Germinal center (tissue), 1 donor: ENCODE results near the gene TRIM59.

ENCODE experiments used
- DNase-seq: peaks from one replicate; pipeline ENCODE4 v3.0.0; 2012; ENCODE audit warnings: mixed read lengths, low spot score

Gene TRIM59

DNA sequence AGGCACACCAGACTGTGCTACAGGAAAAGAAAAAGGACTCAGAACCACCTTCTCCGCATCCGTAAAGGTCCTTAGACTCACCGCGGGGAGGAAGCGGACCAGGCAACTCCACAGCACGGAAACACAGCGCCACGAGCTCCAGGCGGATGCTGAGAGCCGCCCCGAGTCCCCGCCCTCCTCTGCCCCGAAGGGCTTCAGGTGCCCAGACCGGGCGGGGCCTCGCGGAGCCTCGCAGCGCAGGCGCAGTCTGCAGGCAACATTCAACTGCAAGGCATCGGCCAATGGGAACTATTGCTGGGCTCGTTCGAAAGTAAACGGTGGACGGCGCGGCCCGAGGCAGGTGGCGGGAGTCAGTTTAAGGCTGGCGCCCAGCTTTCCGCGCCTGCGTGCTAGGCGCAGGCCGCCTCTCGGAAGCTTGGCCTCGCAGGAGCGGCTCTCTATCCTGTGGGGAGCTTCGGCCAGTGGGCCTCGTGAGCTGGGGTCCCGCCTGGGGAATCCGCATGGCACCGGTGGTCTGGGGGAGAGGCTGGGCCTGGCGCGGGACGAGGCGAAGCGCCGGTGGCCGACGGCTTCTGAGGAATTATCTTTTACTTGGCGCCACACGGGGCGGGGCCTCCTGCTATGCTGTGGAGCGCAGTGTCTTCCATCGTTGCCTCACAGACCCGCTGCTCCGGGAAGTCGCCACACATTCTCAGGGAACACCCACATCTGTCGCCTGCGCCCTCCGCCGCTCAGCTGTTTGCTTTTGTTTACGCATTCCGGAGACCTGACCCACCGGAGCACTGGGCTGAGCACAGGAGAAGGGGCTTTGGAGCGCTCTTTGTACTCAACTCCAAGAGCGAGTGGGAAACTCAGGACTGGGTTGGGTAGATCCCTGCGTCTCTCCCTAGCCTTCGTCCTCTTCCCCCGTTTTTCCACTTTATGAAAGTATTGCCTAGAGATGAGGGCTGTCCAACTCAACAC, at the start of gene TRIM59:
Gene TRIM59, minus strand, starts transcription at position 151 of the 963 bp plus-strand sequence. CDS start 10,603 bp downstream, outside the sequence.
- peak; percentile 99 for DNase-seq

DNA sequence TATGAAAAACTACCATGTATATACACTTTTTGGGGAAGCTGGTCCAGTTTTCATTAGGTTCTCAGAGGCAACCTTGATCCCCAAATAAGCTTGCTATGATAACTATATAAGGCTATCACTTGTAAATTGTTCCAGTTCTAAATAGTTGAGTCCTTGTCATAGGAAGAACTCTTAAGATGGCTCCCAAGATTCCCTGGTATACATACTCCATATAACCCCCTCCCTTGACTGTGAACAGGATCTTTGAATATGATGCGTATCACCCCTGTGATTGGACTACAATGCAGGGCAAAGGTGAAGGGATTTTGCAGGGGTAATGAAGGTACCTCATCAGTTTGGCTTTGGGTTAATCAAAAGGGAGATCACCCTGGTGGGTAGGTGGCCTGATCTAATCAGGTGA, 48.6 kb upstream of the TRIM59 start:
- DNase-seq: no peak

DNA sequence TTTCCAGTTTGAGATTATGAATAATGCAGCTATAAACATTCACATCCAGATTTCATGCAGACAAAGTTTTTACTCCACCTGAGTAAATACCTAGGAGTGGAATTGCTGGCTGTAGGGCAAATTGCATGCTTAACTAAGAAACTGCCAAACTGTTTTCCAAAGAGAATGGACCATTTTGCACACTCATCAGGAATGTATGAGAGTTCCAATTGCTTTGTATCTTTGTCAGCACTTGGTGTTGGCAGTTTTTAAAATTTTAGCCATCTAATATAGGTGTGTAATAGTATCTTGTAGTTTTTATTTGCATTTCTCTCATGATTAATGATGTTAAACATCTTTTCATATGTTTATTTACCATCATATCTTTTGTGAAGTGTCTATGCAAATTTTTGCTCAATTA, 40.6 kb upstream of the TRIM59 start:
- no peak for DNase-seq

GRCh38 chr3:160486459-160486869, 36.9 kb upstream of the TRIM59 start:
- peak; percentile 21 for DNase-seq

GRCh38 chr3:160482796-160483195, 33.2 kb upstream of the TRIM59 start:
- DNase-seq: no peak

DNA sequence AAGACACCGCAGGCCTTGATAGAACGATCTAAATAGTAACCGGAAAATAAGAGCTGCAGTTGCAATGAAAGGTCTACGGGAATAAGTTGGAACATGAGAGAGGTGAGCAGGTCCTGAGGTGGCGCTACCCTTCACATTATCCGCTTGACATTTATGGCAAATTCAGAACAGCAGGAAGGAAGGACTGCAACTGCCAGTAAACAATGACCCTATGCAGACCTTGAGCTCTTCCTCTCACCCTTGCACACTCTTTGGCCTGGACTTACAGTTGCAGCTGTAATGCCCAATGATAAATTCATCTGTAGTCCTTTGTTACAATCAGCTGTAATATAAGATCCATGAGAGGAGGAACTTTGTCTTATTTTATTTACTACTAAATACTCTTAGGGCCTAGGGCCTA, 32.3 kb upstream of the TRIM59 start:
- DNase-seq: no peak

DNA sequence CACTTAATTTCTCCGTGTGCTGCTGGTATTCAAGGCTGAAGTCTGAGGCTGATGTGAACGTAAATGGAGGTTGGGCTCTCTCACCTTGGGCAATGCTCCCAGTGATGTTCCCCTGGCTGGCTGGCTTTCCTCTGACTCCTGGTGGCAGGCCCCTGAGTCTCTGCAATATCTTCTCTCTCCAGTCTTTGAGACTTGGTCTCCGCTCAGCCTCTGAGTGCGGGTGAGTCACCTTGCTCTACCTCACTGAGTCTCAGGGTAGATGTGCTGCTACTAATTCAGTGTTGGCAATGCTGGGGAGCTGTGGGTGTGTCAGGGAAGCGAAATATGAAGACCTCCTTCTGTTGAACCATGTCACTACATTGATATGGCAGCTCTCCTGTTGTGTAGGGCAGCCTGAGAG, 31.3 kb upstream of the TRIM59 start:
- DNase-seq: no peak

DNA sequence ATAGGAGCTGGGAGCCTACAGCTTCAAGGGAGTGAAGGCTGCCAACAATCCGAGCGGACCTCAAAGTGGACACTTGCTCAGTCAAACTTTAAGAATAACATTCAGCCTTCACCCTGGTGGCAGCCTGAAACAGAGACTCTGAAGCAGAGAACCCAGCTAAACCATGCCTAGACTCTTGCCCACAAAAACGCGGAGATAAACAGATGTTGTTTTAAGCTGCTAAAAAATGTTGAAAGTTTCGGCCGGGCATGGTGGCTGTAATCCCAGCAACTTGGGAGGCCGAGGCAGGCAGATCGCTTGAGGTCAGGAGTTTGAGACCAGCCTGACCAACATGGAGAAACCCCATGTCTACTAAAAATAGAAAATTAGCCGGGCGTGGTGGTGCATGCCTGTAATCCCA, 29.8 kb upstream of the TRIM59 start:
- DNase-seq: no peak

- no peak for DNase-seq
These were observed 28.8 kb upstream of the TRIM59 start for GRCh38 chr3:160478338-160478737.

DNA sequence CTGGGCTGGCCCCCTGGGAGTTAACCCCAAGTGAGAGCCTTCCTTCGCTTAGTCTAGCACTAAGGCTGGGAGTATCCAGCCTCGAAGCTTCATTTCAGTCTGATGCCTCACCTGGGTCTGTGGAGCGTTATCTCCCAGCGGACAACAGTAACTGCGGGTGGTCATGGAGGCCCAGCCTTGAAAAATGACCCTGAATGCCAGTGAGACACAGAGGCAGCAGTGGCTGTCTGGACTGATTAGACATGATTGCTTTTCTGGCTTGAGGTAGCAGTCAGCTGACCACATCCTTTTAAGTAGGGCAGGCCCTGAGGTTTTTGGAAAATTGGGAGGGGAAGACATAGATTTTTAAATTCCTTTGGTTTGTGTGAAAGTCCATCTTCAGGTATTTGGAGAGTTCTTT, 28.2 kb upstream of the TRIM59 start:
- DNase-seq: no peak

DNA sequence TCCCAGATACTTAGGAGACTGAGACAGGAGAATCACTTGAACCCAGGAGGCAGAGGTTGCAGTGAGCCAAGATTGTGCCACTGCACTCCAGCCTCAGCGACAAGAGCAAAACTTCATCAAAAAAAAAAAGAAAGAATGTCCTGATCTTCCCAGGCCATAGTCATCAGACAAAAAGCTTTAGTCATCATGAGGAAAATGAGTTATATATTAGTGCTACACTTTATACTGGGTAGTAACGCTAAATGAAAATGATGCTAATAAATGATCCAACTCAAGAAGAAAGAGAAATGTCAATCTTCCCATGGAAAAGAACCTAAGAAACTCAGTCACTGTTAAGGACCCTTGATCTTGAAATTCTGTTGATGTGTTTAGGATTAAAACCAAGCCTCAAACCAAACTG, 26.3 kb upstream of the TRIM59 start:
- no peak for DNase-seq

- DNase-seq: no peak
These were observed 25.6 kb upstream of the TRIM59 start for GRCh38 chr3:160475153-160475552.

- DNase-seq: no peak
These were observed 24.8 kb upstream of the TRIM59 start for GRCh38 chr3:160474416-160474838.

DNA sequence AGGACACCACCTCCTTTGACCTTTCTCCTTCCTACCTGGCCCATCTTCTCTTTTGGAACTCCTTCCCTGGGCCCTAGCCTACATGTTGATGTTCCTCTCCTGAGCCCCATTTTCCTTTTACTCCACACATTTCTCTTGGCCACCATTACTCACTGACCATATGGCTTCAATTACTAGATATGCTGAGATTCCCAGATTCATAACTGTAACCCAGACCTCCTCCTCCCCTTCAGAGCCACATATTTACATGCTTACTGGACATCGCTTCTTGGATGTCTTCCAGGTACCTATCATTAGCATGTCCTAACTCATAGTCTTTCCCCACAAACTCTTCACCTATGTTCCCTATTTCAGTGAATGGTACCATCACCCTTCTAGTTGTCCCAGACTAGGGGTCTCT, 24.4 kb upstream of the TRIM59 start:
- no peak for DNase-seq

DNA sequence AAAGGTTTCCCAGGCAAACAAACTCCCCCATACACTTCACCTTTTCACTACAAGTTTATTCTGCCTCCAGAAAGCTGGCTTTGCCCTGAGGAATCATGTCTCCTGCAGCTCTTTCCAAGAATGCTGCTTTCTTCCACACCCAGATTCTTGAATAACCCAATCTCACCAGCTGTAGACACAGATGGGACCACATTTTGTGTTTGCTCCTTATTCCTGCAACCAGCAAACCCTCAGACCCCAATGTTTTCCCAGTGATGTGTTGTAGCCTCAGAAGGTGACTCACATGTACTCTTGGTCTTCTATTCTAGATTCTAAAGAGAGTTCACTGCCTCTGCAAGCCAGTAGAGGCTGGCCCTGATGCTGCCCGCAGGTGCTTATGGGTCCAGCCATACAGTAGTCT, 23.6 kb upstream of the TRIM59 start:
- no peak for DNase-seq

- DNase-seq: no peak
These were observed 22.8 kb upstream of the TRIM59 start for GRCh38 chr3:160472344-160472743.

DNA sequence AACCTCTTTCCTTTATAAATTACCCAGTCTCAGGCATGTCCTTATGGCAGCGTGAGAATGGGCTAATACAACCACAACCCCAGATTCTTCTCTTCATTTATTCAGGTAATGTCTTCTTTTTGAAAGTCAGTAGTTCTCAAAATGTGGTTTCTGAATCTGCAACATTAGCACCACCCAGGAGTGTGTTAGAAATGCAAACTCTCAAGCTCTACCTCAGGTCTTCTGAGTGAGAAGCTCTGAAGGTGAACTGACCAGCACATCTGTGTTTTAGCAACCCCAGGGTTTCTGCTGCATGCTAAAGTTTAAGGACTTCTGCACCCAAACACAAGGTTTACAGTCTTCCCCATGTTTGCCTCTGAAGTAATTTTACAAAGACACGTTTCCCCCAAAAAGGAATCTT, 22.3 kb upstream of the TRIM59 start:
- DNase-seq: no peak

DNA sequence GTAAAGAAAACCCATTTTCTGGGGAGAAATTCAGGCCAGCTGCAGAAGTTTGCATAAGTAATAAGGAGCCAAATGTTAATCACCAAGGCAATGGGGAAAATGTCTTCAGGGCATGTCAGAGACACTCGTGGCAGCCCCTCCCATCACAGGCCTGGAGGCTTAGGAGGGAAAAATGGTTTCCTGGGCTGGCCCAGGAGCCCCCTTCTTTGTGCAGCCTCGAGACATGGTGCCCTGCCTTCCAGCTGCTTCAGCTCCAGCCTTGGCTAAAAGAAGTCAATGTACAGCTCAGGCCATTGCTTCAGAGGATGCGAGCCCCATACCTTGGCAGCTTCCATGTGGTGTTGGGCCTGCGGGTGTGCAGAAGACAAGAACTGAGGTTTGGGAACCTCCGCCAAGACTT, 20.6 kb upstream of the TRIM59 start:
- DNase-seq: no peak

GRCh38 chr3:160464971-160465370, 15.4 kb upstream of the TRIM59 start:
- no peak for DNase-seq

DNA sequence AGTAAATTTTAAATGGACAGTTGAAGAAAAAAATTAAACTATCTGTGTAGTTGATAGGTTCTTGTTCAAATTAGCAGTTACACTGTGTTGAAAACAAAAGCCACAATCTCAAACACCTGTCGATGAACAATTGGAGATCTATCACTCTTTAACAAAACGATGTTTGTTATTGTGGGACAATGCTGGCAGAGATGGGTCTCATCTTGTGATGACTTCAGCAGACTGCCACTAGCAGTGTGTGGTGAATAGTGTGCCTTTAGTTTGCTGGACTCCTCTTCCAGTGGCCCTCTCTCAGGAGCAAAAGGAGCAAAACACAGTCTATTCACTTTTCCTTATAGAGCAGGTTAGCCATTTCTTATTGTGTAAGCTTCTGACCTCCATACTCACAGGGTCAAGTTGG, 14.7 kb upstream of the TRIM59 start:
- DNase-seq: no peak

- DNase-seq: no peak
These were observed 10.4 kb upstream of the TRIM59 start for GRCh38 chr3:160460033-160460432.

GRCh38 chr3:160459450-160459970, 9.9 kb upstream of the TRIM59 start:
- DNase-seq: no peak

DNA sequence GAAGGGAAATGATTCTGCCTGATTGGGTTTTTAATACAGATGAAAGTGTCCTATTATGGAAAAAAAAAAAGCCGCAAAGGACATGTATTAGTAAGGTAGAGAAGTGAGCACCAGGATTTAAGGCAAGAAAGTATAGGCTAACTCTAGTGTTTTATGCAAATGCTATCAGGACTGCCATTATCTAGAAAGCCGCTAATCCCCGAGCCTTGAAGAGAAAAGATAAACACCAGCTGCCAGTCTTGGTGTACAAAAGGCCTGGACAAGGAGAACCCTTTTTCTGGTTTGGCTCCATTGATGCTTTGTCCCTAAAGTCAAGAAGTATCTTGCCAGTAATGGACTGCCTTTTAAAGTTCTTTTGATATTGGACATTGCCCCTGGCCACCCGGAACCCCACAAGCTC, 8.6 kb upstream of the TRIM59 start:
- no peak for DNase-seq

DNA sequence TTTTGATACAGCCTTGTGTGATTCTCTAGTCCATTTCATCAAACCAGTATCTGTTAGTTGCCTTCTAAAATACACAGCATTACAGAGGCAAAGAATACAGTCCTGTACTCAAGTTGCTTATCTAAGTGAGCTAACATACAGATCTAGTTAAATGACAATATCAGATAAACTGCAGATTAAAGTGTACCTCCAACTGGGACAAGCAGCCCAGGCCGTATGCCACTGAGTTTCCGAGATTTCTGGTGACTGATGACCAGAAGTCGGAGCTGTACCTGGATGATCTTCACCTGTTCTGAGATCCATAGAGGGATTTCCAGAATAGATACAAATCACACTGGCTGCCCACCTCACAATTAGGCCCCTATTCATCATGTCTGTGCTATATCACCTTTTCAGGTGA, 6.3 kb upstream of the TRIM59 start:
- DNase-seq: no peak
